Effector CD8-positive, alpha-beta T cell (primary cell): ENCODE results near the gene R3HDML.
"Not testable (repeated sequence)": the region's sequence is repeated elsewhere in the genome, so short reads cannot be mapped to it uniquely, and the experiment has no call there.

ENCODE experiments used
- DNase-seq: peaks from one replicate; lab custom pipeline; 2025; lab: John Stamatoyannopoulos, UW

The R3HDML gene

GRCh38 chr20:44328428-44328827 lies 8.4 kb upstream of the R3HDML start:
- no peak for DNase-seq

DNA sequence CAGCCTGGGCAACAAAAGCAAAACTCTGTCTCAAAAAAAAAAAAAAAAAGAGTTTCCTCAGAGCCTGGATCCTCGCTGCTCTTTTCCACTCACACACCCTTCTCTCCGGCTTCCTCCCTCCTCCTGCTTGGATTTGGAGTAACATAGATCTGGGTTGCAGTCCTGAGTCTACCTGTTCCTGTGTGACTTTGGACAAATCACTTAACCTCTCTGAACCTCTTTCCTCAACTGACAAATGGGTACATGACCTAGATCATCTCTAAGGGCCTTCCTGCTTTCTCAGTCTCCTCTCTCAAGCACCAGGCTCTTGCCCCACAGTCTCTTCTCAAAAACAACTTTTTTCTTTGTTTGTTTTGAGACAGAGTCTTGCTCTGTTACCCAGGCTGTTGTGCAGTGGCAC lies 5.6 kb upstream of the R3HDML start:
- no peak for DNase-seq

DNA sequence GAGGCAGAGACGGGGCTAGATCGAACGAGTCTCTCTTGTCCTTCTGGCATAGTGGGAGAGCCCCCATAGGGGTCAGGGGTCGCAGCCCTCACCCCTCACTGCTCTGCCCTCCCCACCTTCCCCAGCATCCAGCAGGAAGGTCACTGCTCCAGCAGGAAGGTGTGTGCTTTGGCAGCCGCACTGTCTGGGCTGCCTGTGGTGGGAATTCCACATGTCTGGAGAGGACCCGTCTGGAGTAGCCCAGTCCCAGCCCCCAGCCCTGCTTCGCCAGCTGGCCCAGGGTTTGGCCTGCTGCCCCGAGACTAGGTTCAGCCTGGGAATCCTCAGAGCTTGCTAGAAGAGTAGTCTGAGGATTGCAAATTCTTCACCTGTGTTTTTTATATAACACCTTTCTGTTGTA lies 2.5 kb upstream of the R3HDML start:
- no peak for DNase-seq

- DNase-seq = no peak
Measured at GRCh38 chr20:44334709-44335108, 2.1 kb upstream of the R3HDML start.

GRCh38 chr20:44335675-44336074 lies 1.2 kb upstream of the R3HDML start:
- no peak for DNase-seq

DNA sequence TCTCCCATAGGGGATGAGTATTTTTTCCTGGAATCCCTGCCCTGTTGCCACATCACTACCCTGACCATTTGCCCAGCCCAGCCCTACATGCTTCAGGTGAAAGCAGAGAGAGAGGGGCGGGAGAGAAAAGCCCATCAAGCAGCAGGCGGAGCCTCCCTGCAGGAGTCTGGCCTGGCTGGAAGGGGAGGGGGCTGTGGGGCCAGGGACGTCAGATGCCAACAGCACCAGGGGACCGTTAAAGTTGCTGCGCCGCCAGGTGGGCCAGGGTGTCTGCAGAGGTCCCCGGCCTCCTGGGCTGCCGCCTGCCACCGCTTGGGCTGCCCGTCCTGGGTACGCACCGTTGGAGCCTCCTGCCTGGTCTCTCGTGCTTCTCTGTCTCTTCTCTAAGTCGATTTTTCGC lies 757 bp upstream of the R3HDML start:
- no peak for DNase-seq

GRCh38 chr20:44342248-44342647 lies 5.4 kb downstream of the R3HDML start:
- DNase-seq = no peak

DNA sequence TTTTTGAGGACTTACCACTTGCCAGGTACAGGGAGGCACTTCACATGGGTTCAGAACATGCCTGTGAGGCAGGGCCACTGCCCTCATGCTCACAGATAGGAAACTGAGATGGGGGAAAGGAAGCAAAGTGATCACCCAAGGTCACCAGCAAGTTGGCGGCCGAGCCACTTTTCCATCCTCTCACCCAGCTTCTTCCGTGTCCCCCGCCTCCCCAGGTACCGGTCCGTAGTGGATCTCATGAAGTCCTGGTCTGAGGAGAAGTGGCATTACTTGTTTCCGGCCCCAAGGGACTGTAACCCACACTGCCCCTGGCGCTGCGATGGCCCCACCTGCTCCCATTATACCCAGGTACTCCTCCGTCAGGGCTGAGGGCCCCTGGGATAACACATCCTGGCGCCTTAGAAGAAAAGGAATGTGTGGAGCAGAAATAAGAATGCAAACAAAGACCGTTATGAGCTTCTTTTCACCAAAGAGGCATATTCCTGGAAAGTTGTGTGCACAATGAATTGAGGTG lies 6.4 kb downstream of the R3HDML start:
- DNase-seq = no peak

GRCh38 chr20:44344723-44345122 lies 7.9 kb downstream of the R3HDML start:
- no peak for DNase-seq

- no peak for DNase-seq
Measured at GRCh38 chr20:44345147-44345546, 8.3 kb downstream of the R3HDML start.

DNA sequence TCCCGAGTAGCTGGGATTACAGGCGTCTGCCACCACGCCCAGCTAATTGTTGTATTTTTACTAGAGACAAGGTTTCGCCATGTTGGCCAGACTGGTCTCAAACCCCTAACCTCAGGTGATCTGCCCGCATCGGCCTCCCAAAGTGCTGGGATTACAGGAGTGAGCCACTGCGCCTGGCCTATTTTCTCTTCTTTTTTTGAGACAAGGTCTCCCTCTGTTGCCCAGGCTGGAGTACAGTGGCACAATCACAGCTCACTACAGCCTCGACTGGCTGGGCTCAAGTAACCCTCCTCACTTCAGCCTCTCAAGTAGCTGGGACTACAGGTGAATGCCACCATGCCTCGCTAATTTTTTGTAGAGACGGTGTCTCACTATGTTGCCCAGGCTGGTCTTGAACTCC lies 9.1 kb downstream of the R3HDML start:
- DNase-seq = not testable (repeated sequence)

GRCh38 chr20:44348168-44348659 lies 11.4 kb downstream of the R3HDML start:
- no peak for DNase-seq

- no peak for DNase-seq
Measured at GRCh38 chr20:44349349-44349748, 12.5 kb downstream of the R3HDML start.

GRCh38 chr20:44350567-44350966 lies 13.7 kb downstream of the R3HDML start:
- no peak for DNase-seq

DNA sequence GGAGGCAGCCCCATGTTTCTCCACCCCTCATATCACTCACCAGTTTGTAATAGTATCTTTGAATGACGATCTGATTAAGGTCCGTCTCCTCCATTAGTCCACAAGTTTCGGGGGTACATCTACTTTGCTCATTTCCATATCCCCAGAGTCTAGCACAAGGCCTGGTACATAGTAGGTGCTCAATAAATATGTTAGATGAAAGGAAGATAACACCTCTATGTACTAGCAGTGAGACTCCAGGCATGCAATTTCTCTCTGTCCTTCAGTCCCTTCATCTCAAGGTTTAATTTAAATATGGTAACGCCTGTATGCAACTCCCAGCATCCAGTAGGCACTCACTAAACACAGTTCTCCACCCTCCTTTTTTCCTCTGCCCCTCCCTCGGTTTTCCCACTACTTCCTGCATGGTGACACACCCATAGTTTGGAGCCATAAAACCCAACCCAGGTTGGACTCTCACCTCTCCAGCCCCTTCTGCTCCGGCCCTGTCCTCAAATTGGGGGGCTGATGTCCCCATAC lies 18.2 kb downstream of the R3HDML start:
- DNase-seq = no peak

- no peak for DNase-seq
Measured at GRCh38 chr20:44355498-44356352, 18.9 kb downstream of the R3HDML start, which contains the start of gene HNF4A. Gene HNF4A, plus strand, starts transcription at chr20:44355699. Its CDS starts 106 bp downstream, at chr20:44355805.

DNA sequence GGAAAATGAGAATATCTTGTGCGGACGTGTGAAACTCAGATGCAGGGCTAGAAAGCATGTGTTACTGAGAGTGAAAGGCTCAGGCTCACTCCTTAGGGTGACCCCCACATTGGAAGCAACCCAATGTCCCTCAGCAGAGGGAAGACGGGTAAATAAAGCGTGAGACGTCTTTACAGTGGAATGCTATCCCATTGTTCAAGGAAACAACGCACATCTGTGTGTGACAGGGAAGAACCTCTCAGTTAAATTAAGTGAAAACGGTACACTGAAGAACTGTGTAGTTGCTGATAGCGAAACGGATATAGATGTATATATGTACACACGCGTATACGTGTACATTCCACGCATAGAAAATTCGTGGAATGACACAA lies 19.5 kb downstream of the R3HDML start:
- no peak for DNase-seq

DNA sequence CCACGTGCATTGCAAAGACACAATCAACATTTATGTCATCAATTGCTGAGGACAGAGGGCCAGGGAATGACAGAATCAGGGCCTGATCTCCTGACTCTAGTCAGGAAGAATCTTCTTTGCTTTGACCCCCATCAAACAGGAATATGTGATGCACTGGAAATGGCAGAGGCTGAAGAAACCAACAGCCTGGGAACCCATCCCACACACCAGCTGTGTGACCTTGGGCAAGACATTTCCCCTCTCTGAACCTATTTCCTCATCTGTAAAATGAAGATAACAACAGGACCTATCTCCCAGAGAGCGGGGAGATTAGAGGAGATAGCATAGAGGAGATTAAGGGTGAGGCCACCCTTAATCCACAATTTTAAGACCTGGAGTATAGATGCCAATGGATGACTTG lies 20.2 kb downstream of the R3HDML start:
- DNase-seq = no peak

DNA sequence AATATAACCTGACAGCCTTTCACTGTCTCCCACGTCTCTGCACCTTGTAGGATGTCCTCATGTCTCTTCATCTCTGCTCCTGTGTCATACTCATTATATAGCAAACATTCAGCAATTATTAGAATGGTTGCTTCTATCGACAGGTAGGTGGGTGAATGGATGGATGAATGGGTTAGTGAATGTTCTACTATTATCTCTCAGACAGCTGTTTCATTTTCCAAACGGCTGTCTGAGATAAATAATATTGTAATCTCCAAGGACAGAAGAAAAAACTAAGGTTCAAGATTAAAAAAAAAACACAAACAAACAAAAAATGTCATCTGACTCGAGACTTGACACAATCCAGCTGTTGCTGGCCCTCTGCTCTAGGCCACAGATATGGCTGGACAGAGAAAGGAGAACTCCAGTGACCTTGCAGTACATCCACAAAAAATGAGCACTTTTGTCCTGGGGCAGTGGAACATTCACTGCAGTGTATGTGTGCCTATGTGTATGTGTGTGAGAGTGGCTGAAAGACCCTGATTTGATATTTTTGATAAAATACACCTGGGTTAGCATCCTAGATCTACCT lies 20.8 kb downstream of the R3HDML start:
- no peak for DNase-seq

- DNase-seq = no peak
Measured at GRCh38 chr20:44358776-44359175, 21.9 kb downstream of the R3HDML start.

DNA sequence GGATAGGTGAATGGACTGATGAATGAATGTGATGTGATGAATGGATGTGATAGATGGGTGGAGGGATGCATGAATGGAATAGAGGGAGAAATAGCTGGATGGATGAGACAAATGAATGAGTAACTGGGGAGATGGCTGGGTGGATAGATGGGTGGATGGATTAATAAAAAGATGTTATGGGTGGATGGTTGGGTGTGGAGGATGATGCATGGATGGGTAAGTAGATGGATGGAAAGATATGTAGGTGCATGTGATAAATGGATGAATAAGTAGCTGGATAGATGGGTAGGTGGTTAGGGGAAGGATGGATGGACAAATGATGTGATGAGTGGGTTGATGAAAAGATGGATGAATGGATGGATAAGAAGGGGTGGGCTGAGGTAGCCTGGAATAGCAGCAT lies 23.4 kb downstream of the R3HDML start:
- no peak for DNase-seq

DNA sequence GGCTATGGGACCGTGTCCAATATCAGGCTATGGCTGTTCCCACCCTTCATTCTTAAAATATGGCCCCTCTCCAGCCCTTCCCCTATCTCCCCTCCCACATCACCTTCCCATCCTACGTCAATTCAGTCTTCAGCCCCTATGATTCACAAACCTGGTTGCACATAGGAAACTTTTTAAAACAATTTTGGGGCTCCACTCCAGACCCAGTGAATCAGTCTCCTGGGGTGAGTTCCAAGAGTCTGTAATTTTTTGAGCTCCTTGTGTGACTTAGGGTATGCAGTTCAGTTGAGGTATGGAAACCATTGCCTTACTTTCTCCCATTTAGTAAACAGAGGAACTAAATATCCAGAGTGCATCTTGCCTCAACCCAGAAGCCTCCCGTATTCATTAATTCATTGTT lies 24.2 kb downstream of the R3HDML start:
- DNase-seq = no peak

- DNase-seq = no peak
Measured at GRCh38 chr20:44362466-44362940, 25.7 kb downstream of the R3HDML start.
